Gastrocnemius medialis (tissue), 4 donors: ENCODE measurements around the gene AURKAIP1. TPM values are rescaled to one million over a fixed set of nuclear protein-coding genes. Genes with fewer than 3 reads are reported as not detected.

ENCODE experiments used
- ATAC-seq, 2 donors: fragments of 150-250 bp; one replicate each; pipeline ENCODE4 v1.9.1; 2016
- DNase-seq, 2 donors: peaks; one replicate each; pipeline ENCODE4 v3.0.0-alpha.2; 2019
- H3K27ac ChIP-seq, 4 donors: fragments of 200-600 bp; sonication (generic); 1 replicate in 1 of 4; 2 replicates in 3 of 4; pipeline ENCODE4 v1.5.1; 2016 to 2018; ENCODE audit warnings: mild to moderate bottlenecking in 2 of 4, moderate library complexity in 1 of 4
- H3K27me3 ChIP-seq, 3 donors: fragments of 200-600 bp; sonication (generic) in 2 of 3; 1 replicate in 1 of 3; 2 replicates in 2 of 3; pipeline versions ENCODE4 v1.5.1 to v1.6.0; 2016 to 2019; ENCODE audit warnings: mild to moderate bottlenecking in 1 of 3, moderate library complexity in 1 of 3
- H3K36me3 ChIP-seq, 2 donors: fragments of 200-600 bp; sonication (generic) in 1 of 2; one replicate each; pipeline ENCODE4 v1.5.1; 2017 to 2018
- H3K4me1 ChIP-seq, 2 donors: fragments of 200-600 bp; sonication (generic) in 1 of 2; one replicate each; pipeline ENCODE4 v1.5.1; 2016 to 2017; ENCODE audit warnings: mild to moderate bottlenecking in 2 of 2
- H3K4me3 ChIP-seq, 4 donors: fragments of 200-600 bp; sonication (generic) in 3 of 4; 1 replicate in 1 of 4; 2 replicates in 3 of 4; pipeline ENCODE4 v1.5.1; 2016 to 2019; ENCODE audit warnings: mild to moderate bottlenecking in 2 of 4
- H3K9me3 ChIP-seq, 3 donors: fragments of 200-600 bp; sonication (generic) in 2 of 3; 1 replicate in 1 of 3; 2 replicates in 2 of 3; pipeline ENCODE4 v1.5.1; 2016 to 2019
- CTCF ChIP-seq, 5 experiments: fragments of 450-650 bp in 3 of 5; fragments of 200-600 bp in 2 of 5; sonication (generic) in 2 of 5; IDR thresholded peaks in 4 of 5; conservative IDR thresholded peaks in 1 of 5; 1 replicate in 4 of 5; 2 replicates in 1 of 5; pipeline ENCODE4 v1.5.1; 2016 to 2019; ENCODE audit warnings: antibody characterized with exemption in 5 of 5, mild to moderate bottlenecking in 3 of 5, moderate library complexity in 3 of 5
- POLR2A ChIP-seq, 2 donors: fragments of 450-650 bp; IDR thresholded peaks; one replicate each; pipeline ENCODE4 v1.6.1; 2017; ENCODE audit warnings: antibody characterized with exemption in 2 of 2, mild to moderate bottlenecking in 2 of 2, moderate library complexity in 2 of 2
- in situ Hi-C, 4 donors: fragments of 200-750 bp; cut with MboI; loops; one replicate each; pipeline versions ENCODE4 v1.15.0 to v1.8.0; 2017; ENCODE audit warnings: low sequenced_read_pairs in 4 of 4
- intact Hi-C: fragments of 100-400 bp; cut with DNase I; formaldehyde crosslinking; loops from one replicate; pipeline ENCODE4 v1.15.1; 2023; ENCODE audit warnings: low total_unique reads
- total RNA-seq, 4 donors: library from RNA; depleted of rRNA; stranded (reverse); fragments of >200 nt; gene quantifications; one replicate each; pipeline versions ENCODE4 v1.1.0 to v1.2.3, GENCODE V29; 2016

AURKAIP1 gene
- total RNA-seq, 4 donors from 2014 or later: 165 to 450 (median 234) TPM

GRCh38 chr1:1367315-1367714, 7.7 kb downstream of the AURKAIP1 start:
- intact Hi-C loops: no loop called here
- no peak for TF ChIP-seq CTCF (IDR thresholded peaks at IDR 0.05 in 4 of 5, conservative IDR thresholded peaks at IDR 0.05 in 1 of 5)
- TF ChIP-seq POLR2A (IDR thresholded peaks at IDR 0.05): no peak
- DNase-seq (no peak), ATAC-seq (no peak)
- in situ Hi-C loops: no loop called here
- Histone ChIP-seq H3K9me3 (no peaks in the 10 kb centered on the region), H3K4me3 (no peak overlapping the region), H3K27me3 (peaks cover 0 to 1% (median 0%) of the 10 kb centered on the region in 3 donors), H3K27ac (no peak overlapping the region), H3K36me3 (no peaks in the 10 kb centered on the region), H3K4me1 (peaks cover 8% of the 10 kb centered on the region in 2 donors)

DNA sequence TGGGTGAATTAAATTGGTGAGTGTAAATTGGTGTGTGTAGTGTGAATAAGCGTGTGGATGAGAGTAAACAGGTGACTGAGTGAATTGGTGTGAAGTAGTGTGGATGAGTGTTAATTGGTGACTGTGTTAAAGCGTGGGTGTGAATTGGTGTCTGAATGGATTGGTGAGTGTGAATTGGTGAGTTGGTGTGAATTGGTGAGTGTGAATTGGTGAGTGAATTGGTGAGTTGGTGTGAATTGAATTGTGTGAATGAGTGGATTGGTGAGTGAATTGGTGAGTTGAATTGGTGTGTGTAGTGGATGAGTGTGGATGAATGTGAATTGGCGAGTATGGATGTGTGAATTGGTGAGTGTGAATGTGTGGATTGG, 8.3 kb downstream of the AURKAIP1 start:
- ATAC-seq: no peak
- Histone ChIP-seq H3K27me3 (peaks cover 0 to 5% (median 4%) of the 10 kb centered on the region in 3 donors), H3K4me3 (no peak overlapping the region), H3K9me3 (no peaks in the 10 kb centered on the region), H3K27ac (no peak overlapping the region), H3K36me3 (no peaks in the 10 kb centered on the region), H3K4me1 (peaks cover 2 to 4% of the 10 kb centered on the region in 2 donors)
- DNase-seq: no peak
- TF ChIP-seq CTCF (IDR thresholded peaks at IDR 0.05 in 4 of 5, conservative IDR thresholded peaks at IDR 0.05 in 1 of 5) (no peak), POLR2A (IDR thresholded peaks at IDR 0.05) (no peak)
- intact Hi-C loops: no loop called here
- in situ Hi-C loops: no loop called here

DNA sequence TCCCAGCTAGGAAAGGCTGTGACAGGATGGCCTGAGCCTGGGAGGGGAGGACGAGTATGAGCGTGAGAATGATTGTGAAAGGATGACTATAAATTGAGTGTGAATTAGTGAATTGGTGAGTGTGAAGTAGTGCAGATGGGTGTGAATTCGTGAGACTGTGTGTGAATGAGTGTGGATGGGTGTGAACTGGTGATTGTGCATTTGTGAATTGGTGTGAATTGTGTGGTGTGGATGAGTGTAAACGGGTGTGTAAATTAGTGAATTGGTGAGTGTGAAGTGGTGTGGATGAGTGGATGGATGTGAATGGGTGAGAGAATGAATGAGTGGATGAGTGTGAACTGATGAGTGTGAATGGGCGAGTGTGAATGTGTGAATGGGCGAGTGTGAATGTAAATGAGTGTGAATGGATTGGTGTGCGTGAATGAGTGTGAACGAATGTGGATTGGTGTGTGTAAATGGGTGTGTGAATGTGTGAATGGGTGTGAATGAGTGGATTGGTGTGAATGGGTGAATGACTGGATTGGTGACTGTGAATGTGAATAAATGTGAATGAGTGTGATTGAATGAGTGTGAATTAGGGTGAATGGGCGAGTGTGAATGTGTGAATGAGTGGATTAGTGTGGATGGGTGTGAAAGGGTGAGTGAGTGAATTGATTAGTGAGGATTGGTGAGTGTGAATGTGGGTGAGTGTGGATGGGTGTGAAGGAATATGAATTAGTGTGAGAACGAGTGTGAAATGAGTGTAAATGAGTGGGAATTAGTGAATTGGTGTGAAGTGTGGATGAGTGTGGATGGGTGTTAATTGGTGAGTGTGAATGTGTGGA, 8.9 kb downstream of the AURKAIP1 start:
- no peak for DNase-seq
- Histone ChIP-seq H3K4me1 (peaks cover 2 to 7% of the 10 kb centered on the region in 2 donors), H3K27ac (no peak overlapping the region), H3K36me3 (no peaks in the 10 kb centered on the region), H3K9me3 (no peaks in the 10 kb centered on the region), H3K4me3 (no peak overlapping the region), H3K27me3 (peaks cover 3 to 11% (median 10%) of the 10 kb centered on the region in 3 donors)
- ATAC-seq: no peak
- intact Hi-C loops: no loop called here
- in situ Hi-C loops: no loop called here
- no peak for TF ChIP-seq POLR2A (IDR thresholded peaks at IDR 0.05)
- TF ChIP-seq CTCF (IDR thresholded peaks at IDR 0.05 in 4 of 5, conservative IDR thresholded peaks at IDR 0.05 in 1 of 5): no peak

GRCh38 chr1:1364266-1364665, 10.7 kb downstream of the AURKAIP1 start:
- Histone ChIP-seq H3K27ac (no peak overlapping the region), H3K4me3 (no peak overlapping the region), H3K4me1 (peaks cover 9 to 20% of the 10 kb centered on the region in 2 donors), H3K27me3 (peaks cover 14 to 24% (median 18%) of the 10 kb centered on the region in 3 donors), H3K36me3 (no peaks in the 10 kb centered on the region), H3K9me3 (no peaks in the 10 kb centered on the region)
- no peak for DNase-seq
- intact Hi-C loops: no loop called here
- TF ChIP-seq CTCF (IDR thresholded peaks at IDR 0.05 in 4 of 5, conservative IDR thresholded peaks at IDR 0.05 in 1 of 5) (no peak), POLR2A (IDR thresholded peaks at IDR 0.05) (no peak)
- in situ Hi-C loops: no loop called here
- no peak for ATAC-seq
